ENCODE results near the gene RPSA.
A peak's percentile ranks its signal among the peaks of the same experiment; 100 is the strongest.
"Not testable (repeated sequence)": the region's sequence is repeated elsewhere in the genome, so short reads cannot be mapped to it uniquely, and the experiment has no call there.

Gene RPSA

DNA sequence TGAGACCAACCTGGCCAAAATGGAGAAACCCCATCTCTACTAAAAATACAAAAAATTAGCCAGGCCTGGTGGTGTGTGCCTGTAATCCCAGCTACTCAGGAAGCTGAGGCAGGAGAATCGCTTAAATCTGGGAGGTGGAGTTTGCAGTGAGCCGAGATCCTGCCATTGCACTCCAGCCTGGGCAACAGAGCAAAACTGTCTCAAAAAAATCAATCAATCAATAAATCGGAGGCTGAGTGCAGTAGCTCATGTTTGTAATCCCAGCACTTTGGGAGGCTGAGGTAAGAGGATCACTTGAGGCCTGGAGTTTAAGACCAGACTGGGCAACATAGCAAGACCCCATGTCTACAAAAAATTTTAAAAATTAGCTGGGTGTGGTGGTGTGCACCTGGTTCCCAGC lies 8.8 kb downstream of the RPSA start:
- not testable (repeated sequence) for H3K27ac ChIP-seq

DNA sequence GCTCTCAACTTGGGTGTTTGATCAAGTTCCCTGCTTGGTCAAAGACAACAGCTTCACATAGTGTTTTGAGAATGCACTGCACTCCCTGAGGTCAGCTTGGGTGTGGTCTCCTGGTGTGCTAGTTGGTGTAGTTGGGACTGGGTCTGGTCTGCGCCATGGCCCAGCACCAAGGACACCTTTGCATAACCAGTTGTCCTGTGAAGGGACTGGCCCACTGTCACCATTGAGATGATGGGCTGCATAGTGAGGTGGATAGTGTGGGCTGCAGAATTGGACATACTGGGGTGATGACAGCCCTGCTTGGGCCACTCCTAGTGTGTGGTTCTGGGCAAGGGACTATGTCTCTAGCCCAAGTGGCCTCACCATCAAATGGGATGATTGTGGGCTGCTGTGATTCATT lies 9.5 kb downstream of the RPSA start:
- Histone ChIP-seq H3K4me3 (no peak overlapping the region), H3K27ac (no peak overlapping the region)

More for the DNA sequence above, 8.8 kb downstream of the RPSA start:
- not testable (repeated sequence) for H3K4me3 ChIP-seq

DNA sequence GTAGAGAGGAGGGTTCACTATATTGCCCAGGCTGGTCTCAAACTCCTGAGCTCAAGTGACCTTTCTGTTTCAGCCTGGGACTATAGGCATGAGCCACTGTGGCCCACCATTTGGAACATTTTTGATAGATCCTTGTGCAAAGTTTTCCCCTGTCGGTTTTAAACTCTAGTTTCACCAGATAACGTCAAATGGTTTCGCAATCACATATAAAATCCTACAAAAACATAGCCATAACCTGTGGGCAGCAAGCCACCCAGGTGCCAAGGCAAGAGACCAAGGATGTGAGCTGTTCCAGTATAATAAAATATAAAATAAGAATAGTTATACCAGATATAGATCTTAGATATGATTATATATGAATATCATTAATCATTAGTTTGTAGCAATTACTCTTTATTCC lies 10.5 kb downstream of the RPSA start:
- not testable (repeated sequence) for H3K27ac ChIP-seq

DNA sequence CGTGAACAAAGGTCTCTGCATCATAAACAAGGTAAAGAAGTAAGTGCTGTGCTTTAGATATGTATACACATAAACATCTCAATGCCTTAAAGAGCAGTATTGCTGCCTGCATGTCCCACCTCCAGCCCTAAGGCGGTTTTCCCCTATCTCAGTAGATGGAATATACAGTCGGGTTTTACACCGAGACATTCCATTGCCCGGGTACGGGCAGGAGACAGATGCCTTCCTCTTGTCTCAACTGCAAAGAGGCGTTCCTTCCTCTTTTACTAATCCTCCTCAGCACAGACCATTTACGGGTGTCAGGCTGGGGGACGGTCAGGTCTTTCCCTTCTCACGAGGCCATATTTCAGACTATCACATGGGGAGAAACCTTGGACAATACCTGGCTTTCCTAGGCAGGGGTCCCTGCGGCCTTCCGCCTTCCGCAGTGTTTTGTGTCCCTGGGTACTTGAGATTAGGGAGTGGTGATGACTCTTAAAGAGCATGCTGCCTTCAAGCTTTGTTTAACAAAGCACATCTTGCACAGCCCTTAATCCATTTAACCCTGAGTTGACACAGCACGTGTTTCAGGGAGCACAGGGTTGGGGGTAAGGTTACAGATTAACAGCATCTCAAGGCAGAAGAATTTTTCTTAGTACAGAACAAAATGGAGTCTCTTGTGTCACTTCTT lies 12.2 kb downstream of the RPSA start:
- H3K4me3 ChIP-seq, H3K27ac ChIP-seq: not testable (repeated sequence)

More for the DNA sequence above, 10.5 kb downstream of the RPSA start:
- not testable (repeated sequence) for H3K4me3 ChIP-seq

DNA sequence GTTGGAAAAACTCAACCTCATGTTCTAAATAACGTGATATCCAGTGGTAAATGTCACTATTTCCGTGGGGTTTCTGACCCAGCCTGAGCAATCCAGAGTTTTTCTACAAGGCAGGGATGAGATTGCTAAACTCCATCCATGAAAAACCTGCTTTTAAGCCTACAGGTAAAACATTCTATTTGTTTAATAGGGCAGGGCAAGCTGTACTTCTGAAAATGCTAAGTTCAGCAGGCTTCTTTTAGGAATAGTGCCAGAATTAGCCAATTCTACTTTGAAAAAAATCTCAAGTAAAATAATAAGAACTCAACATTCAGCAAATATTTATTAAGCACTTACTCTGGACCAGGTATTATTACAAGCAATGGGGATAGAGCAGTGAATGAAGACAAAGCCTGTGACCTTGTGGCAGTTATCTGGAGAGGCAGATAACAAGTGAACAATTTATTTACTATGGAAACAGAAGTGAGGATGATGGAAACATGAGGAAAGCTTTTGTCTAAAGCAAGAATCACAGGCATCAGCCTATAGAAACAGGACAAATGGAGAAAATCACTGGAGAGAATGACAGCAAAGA lies 13.3 kb downstream of the RPSA start:
- H3K27ac ChIP-seq: no peak overlapping the region
- no peak overlapping the region for H3K4me3 ChIP-seq

DNA sequence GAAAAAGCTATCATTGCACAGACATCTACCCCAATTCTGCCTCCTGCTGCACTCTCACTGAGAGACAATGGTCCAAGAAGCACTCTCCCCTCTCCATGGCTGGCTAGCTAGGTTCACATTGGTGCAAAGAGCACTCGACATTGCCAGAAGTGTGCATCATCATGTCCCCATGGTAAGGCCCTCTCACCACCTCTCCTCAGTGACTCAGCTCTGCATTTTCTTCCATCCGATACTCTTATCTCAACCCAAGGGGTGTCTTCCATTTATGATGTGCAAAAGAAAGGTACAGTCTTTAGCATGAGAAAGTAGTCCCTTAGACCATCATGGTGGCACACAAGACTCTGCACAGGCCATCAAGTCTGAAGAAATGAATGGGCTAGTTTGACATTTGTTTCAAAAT lies 14.0 kb downstream of the RPSA start:
- Histone ChIP-seq H3K27ac (no peak overlapping the region), H3K4me3 (no peak overlapping the region)

DNA sequence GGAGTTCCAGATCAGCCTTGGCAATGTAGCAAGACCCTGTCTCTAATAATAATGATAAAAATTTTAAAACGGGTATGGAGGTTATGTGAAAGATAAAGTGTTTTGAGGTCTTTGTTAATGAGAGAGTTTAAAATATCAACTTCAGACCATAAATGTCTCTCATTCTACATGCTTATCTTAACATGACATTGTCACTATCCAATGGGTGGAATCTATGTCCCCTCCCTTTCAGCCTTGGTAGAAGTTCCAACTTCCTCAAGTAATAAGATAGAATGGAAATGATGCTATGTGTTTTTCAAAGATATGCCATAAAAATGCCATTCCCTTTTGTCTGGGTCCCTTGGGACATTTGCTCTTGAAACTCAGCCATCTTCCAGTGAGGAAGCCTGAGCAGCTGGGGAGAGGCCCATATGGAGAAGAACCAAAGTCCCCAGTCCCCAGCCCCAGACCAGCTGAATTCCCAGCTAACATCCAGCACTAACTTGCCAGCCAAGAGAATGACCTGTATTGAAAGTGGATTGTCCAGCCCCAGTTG lies 17.0 kb downstream of the RPSA start:
- no peak overlapping the region for H3K4me3 ChIP-seq

DNA sequence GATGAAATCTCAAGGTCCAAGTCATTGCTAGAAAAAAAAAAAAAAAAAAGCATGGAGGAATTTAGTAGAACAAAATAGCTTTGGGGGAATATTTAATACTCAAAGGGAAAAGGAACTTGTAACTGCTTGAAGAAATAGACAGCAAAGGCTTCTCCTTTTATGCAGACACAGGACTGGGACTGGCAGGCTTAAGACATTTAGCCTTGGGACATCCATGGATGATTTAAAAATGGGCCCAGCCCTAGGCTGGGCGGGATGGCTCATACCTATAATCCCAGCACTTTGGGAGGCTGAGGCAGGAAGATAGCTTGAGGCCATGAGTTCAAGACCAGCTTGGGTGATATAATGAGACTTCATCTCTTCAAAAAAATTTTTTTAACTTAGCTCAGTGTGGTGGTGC lies 19.8 kb downstream of the RPSA start:
- Histone ChIP-seq H3K4me3 (no peak overlapping the region), H3K27ac (no peak overlapping the region)

More for the DNA sequence above, 17.0 kb downstream of the RPSA start:
- H3K27ac ChIP-seq: no peak overlapping the region

DNA sequence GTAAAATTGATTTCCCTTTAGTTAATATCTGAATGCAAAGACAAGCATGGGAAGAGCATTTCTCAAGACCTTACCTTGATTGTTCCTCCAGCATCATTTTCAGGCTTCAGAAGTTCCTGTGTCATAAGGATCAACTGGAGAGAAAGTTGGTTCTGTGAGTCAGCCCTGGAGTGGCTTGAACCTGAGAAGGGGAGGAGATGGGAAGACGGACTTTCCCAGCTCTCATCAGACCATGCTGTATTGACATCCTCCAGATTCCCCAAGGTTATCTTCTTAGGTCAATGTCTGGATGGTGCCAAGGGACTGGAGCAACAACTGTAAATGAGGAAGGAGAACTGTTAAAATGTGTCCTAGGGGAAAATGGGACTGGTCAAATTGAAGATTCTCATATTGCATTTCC lies 21.0 kb downstream of the RPSA start:
- Histone ChIP-seq H3K27ac (no peak overlapping the region), H3K4me3 (no peak overlapping the region)

DNA sequence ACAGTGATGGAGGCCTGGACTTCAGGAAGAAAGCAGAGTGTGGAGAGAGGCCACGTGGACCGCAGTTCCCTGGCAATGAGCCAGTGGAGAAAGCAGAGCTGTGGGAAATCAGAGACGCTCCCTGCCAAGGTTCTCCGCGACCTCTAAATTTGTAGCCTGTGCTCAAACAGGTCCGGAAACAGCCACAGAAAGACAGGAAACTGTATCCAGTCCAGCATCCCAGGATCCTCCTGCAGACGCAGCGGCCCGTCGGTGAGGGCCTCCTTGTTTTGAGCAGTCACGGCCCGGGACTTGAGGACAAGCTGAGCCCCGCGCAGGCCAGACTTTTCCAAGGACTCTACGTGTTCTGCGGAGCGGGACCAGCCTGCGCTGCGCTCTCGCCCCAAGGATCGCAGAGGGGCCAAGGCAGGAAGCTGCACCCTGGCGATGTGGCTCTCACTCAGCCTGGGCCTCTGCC lies 22.3 kb downstream of the RPSA start:
- H3K27ac ChIP-seq: peak overlapping the region in 1 of 21 experiments; percentile 43
- H3K4me3 ChIP-seq: no peak overlapping the region

DNA sequence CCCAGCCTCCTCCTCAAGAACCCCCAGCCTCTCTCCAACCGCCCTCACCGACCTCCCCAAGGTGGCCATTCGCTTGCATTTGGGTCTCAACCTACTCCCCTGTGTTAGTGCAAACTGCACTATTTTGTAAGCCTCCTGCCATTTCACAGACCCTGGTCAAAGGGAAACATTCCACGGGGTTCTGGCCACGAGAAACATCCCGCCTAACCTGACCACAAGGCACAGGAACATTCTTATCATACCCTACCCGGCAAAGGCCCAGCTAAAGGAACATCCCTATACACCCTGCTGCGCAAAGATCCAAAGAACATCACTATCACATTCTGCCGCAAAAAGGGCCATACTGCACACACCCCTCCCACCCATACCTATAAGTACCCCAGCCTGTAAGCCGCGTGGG lies 22.9 kb downstream of the RPSA start:
- Histone ChIP-seq H3K27ac (no peak overlapping the region), H3K4me3 (no peak overlapping the region)

DNA sequence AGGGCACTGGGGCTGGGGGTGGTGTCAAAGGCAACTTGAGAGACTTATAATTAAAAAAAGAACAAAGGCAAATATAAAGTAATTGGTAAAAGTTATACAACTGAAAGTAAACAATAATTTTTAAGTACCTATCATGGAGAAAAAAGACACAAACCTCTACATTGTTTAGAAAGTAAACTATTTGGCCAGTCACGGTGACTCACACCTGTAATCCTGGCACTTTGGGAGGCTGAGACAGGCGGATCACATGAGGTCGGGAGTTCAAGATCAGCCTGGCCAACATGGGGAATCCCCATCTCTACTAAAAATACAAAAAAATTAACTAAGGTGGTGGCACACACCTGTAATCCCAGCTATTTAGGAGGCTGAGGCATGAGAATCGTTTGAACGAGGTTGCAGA lies 25.8 kb downstream of the RPSA start:
- Histone ChIP-seq H3K4me3 (no peak overlapping the region), H3K27ac (no peak overlapping the region)

DNA sequence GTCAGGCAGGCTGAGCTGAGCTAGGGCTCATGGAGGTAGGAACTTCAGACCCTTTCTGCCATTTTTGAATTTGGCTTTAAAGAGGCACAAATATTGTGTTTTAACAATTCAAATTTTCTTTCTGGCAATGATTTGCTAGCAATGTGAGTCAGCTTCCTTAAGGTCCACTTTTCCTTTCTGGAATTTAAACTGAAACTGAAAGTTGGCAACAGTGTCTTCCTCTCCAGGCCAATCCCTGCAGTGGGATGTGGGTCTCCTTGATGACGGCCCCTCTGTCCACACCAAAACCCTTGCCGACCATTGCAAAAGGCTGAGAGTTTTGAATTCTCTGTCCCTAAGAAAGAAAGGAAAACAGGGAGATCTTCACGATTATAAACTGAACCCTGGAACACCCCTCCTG lies 27.1 kb downstream of the RPSA start:
- Histone ChIP-seq H3K4me3 (no peak overlapping the region), H3K27ac (peak overlapping the region in 3 of 21 experiments; percentile 25 to 43 (median 25))

DNA sequence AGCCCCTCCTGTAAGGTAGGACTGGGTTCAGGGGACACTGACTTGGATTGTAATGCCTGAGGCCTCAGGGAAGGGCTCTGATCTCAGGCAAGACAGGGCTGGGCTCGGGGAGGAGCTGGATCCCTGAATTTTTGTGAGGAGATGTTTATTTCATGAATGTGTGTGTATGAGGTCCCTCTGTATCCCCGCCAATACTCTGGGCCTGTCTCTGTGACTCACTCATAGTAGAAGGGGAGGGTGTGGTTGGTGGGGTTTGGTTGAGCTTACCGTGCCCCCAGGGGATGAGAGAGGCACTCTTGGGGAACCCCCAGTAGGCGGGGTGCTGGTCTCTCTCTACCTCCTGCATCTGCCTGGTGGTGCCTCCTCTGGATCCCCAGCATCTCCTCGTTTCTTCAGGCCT lies 28.1 kb downstream of the RPSA start:
- Histone ChIP-seq H3K27ac (no peak overlapping the region), H3K4me3 (no peak overlapping the region)

DNA sequence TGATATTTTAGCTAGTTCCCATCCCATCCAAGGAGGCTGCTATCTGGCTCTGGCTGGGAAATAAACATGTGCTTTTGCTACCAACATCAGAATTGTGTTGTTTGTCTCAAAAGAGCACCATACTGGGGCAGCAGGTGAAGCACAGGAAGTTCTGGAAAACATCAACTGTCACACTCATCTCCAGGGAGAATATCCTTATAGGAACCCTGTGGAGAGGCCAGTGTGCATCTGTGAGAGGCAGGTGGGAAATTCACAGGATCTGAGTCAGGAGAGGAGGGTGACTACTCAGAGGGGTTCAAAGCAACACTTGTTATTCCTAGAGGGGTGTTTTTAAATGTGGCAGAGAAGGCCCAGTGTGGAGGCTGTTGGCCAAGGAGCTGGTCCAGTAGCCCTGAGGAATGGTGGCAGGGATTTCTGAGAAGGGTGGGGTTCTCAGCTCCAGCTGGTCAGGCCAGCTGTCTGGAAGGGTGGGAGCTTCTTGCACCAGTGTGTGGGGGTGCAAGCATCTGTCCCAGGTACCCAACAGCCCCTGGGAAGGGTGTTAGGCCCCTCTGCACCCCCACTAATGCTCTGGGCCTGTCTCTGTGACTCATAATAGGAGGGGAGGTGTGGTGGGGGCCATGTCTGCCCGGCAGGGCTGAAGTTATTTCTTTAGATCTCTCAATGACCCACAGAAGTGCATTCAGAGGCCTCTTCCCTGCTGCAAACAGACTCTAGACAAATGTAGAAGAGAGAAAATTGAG lies 28.7 kb downstream of the RPSA start:
- H3K27ac ChIP-seq: no peak overlapping the region
- H3K4me3 ChIP-seq: no peak overlapping the region

DNA sequence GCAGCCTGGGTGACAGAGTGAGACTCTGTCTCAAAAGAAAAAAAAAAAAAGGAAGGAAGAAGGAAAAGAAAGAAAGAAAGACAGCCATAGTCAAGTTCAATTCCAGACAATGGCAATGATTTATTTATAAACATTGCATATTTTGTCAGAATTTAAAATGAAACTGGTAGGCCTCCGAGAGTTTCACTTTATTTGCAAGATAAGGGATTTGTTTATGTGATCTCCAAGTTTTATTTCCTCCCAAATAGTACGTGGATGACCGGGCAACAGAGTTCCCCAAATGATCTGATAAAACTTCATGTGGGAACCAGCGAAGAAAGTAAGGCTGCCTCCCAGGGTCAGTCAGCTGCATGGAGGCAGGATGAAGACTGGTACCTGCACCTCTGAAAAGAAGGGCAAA lies 32.4 kb downstream of the RPSA start:
- H3K4me3 ChIP-seq: no peak overlapping the region
- no peak overlapping the region for H3K27ac ChIP-seq

DNA sequence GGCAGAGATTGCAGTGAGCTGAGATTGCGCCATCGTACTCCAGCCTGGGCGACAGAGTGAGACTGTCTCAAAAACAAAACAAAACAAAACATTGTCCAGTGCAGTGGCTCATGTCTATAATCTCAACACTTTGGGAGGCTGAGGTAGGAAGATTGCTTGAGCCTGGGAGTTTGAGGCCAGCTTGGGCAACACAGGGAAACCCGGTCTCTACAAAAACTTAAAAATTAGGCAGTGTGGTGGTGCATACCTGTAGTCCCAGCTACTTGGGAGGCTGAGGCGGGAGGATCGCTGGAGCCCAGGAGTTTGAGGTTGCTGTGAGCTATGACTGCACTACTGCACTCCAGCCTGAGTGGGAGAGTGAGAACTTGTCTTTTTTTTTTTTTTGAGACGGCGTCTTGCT lies 33.8 kb downstream of the RPSA start:
- Histone ChIP-seq H3K27ac (no peak overlapping the region), H3K4me3 (no peak overlapping the region)

DNA sequence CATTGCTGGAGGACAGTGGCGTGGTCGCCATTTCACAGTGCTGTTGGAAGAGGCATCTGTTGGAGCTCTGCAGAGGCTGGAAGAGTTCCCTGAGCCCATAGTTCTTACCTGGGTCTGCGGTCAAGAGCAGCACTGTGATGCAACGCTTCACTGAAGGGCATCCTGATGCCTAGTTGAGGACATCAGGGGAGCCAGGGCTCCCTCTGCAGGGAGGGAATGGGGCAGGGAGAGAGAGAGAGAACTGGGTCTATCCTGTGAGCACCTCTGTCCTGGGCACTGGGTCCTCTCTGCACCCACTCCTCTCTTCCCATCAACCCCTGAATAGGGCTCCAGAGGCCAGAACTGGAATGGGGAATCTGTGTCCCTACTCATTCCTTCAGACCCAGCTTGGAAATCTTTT lies 37.0 kb downstream of the RPSA start:
- no peak overlapping the region for H3K27ac ChIP-seq
- H3K4me3 ChIP-seq: no peak overlapping the region

DNA sequence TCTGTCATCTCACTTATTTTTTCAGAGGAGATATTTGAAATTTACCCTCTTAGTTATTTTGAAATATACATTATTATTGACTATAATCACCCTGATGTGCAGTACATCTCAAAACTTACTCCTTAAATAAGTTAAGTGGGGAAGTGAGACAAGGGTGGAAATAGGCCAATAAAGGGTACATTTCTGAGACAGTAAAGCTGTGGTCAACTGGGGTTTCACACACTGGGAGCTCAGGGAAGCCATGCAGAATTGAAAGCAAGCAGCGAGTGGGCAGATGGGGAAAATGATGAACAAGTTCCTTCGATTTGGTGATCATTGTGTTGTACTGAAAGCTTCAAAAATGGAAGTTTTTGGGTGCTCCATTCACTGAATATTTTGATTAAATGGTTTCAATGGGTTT lies 39.4 kb downstream of the RPSA start:
- H3K4me3 ChIP-seq: no peak overlapping the region
- no peak overlapping the region for H3K27ac ChIP-seq

DNA sequence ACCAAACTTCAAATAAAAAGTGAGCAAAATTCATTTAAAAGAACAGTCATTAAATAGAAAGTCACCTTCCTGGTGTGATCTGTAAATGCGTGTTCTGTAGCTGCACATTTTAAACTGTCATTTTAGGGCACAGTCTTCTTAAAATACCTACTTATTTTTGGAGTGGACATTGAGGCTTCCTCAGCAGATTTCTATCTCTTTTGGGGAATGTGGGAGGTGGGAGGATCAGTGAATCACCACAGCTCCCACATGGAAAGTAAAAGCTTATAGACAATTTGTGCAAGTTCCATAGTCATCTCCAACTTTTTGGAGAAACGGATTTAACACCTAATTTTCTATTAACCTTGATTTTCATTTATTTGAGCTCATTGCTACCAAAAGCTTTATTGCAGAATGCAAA lies 39.9 kb downstream of the RPSA start:
- no peak overlapping the region for H3K27ac ChIP-seq
- H3K4me3 ChIP-seq: no peak overlapping the region

All from skin epidermis (tissue), 12 donors.